Measurements from ENCODE around the gene TRIM58. TPM values are rescaled to one million over a fixed set of nuclear protein-coding genes. Genes with fewer than 3 reads are reported as not detected.

Gene TRIM58, protein sequence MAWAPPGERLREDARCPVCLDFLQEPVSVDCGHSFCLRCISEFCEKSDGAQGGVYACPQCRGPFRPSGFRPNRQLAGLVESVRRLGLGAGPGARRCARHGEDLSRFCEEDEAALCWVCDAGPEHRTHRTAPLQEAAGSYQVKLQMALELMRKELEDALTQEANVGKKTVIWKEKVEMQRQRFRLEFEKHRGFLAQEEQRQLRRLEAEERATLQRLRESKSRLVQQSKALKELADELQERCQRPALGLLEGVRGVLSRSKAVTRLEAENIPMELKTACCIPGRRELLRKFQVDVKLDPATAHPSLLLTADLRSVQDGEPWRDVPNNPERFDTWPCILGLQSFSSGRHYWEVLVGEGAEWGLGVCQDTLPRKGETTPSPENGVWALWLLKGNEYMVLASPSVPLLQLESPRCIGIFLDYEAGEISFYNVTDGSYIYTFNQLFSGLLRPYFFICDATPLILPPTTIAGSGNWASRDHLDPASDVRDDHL
- polyA plus RNA-seq = under 1 TPM in 1 of 2 donors, not detected in 1; 0.15 TPM

DNA sequence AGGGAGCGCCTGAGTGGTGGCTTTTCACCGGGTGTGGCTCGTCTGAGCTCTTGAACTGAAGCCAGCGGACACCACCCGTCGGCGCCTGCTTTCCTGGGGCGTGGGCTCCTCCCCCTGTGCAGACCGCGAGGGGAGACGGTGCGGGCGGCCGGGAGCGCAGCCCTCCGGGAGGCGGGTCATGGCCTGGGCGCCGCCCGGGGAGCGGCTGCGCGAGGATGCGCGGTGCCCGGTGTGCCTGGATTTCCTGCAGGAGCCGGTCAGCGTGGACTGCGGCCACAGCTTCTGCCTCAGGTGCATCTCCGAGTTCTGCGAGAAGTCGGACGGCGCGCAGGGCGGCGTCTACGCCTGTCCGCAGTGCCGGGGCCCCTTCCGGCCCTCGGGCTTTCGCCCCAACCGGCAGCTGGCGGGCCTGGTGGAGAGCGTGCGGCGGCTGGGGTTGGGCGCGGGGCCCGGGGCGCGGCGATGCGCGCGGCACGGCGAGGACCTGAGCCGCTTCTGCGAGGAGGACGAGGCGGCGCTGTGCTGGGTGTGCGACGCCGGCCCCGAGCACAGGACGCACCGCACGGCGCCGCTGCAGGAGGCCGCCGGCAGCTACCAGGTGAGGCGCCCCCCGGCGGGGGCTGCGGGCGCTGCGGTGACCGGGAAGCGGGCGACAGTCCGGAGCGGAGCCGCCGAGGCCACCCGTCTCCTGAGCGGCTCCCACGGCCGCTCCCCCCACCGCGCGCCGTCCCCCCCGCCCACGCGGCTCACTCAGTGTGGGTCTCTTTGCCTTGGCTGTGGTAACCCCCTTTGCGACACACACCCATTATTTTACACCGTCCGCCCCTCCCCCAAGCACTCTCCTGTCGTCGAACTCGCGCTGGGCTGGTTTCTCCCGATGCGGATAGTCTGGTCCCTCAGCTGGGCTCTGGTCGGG is at the start of gene TRIM58:
Gene TRIM58 (plus strand): TSS at position 119 of the 916 bp plus-strand sequence. CDS start 60 bp downstream, at position 179.
- WGBS, 2 donors = 5 to 10% methylated on average over 76 to 109 of the region's 109 CpGs
- H3K9me3 ChIP-seq (ENCODE audit: control insufficient read depth in 2 of 2, insufficient read depth in 1 of 2, low read depth in 1 of 2, low read length in 1 of 2) = peaks cover 6 to 9% of the 10 kb centered on the region in 2 donors

DNA sequence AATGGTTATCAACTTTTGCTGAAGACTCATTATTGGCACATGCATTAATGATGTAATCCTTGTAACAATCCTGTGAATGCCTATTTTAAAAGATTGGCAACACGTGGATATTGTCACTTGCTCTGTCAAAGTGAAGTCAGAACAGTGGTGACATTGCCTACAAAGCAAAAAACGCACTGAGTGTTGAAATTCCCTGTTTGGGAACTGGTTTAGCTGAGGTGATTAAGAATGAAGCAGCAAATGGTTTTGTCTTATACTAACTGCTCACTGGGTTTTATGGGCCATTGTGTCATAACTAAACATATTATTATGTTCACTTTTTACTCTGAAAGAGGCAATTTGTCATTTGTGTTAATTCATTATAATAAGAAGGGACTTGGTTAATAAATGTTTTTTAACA is 44.4 kb upstream of the TRIM58 start:
- Histone ChIP-seq H3K9me3 (ENCODE audit: control insufficient read depth in 2 of 2, insufficient read depth in 1 of 2, low read depth in 1 of 2, low read length in 1 of 2) (no peaks in the 10 kb centered on the region), H3K4me1 (ENCODE audit: control insufficient read depth in 2 of 2, insufficient read depth in 2 of 2, low read length in 1 of 2) (no peaks in the 10 kb centered on the region), H3K27me3 (ENCODE audit: control insufficient read depth in 1 of 2, insufficient read depth in 2 of 2, low read length in 2 of 2) (no peaks in the 10 kb centered on the region), H3K27ac (ENCODE audit: low read depth in 2 of 2, low read length in 1 of 2) (no peak overlapping the region), H3K36me3 (ENCODE audit: control insufficient read depth in 2 of 2, insufficient read depth in 2 of 2, low read length in 1 of 2) (no peaks in the 10 kb centered on the region), H3K4me3 (ENCODE audit: low read depth in 1 of 2, low read length in 2 of 2) (no peak overlapping the region)
- WGBS, 2 donors = 51 to 54% methylated on average over 2 of the region's 2 CpGs

More for the DNA sequence above, at the start of gene TRIM58:
- H3K36me3 ChIP-seq (ENCODE audit: control insufficient read depth in 2 of 2, insufficient read depth in 2 of 2, low read length in 1 of 2) = no peaks in the 10 kb centered on the region
- peaks cover 0 to 4% of the 10 kb centered on the region in 2 donors for H3K27me3 ChIP-seq (ENCODE audit: control insufficient read depth in 1 of 2, insufficient read depth in 2 of 2, low read length in 2 of 2)
- peaks cover 0 to 6% of the 10 kb centered on the region in 2 donors for H3K4me1 ChIP-seq (ENCODE audit: control insufficient read depth in 2 of 2, insufficient read depth in 2 of 2, low read length in 1 of 2)
- H3K27ac ChIP-seq (ENCODE audit: low read depth in 2 of 2, low read length in 1 of 2) = no peak within 1 kb of the TSS
- H3K4me3 ChIP-seq (ENCODE audit: low read depth in 1 of 2, low read length in 2 of 2) = peak within 1 kb of the TSS; percentile 26 to 35

DNA sequence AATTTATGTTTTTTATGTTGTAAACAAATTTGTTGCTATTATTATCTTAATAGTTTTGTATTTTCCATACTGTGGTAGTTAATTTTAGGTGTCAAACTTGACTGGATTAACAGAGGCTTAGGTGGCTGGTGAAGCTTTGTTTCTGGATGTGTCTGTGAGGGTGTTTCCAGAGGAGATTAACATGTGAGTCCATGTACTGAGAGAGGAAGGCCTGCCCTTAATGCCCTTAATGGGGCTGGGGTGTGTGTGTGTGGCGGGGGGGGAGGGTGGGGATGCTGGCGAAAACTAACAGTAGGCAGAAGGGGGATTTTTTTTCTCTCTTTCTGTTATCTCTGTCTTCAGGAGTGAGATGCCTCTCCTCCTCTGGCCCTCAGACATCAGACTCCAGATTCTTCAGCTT is 34.9 kb upstream of the TRIM58 start:
- H3K27ac ChIP-seq (ENCODE audit: low read depth in 2 of 2, low read length in 1 of 2) = no peak overlapping the region
- 39 to 65% methylated on average over 2 of the region's 2 CpGs for WGBS, 2 donors
- H3K9me3 ChIP-seq (ENCODE audit: control insufficient read depth in 2 of 2, insufficient read depth in 1 of 2, low read depth in 1 of 2, low read length in 1 of 2) = no peaks in the 10 kb centered on the region
- no peaks in the 10 kb centered on the region for H3K27me3 ChIP-seq (ENCODE audit: control insufficient read depth in 1 of 2, insufficient read depth in 2 of 2, low read length in 2 of 2)
- H3K4me3 ChIP-seq (ENCODE audit: low read depth in 1 of 2, low read length in 2 of 2) = no peak overlapping the region
- no peaks in the 10 kb centered on the region for H3K36me3 ChIP-seq (ENCODE audit: control insufficient read depth in 2 of 2, insufficient read depth in 2 of 2, low read length in 1 of 2)
- H3K4me1 ChIP-seq (ENCODE audit: control insufficient read depth in 2 of 2, insufficient read depth in 2 of 2, low read length in 1 of 2) = no peaks in the 10 kb centered on the region

DNA sequence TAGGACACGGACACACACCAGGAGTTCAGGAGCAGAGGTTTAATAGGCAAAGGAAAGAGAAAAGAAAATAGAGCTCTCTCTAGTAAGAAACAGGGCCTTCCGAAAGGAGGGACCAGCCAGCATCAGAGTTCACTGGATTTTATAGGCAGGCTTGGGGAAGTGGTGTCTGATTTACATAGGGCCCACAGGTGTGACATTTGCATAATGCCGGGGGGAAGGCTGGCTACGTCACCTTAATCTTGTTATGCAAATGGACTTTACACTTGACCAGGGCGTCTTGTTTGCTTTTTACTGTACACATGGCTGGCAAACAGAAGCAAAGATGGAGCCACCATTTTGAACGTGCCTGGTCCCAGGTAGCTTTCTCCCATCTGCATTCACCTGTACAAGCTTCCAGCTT is 33.0 kb upstream of the TRIM58 start, which contains the start of gene OR14A16:
Gene OR14A16 (minus strand): TSS at position 97 of the 400 bp plus-strand sequence. CDS start 8,390 bp downstream, outside the sequence.
- Histone ChIP-seq H3K27ac (ENCODE audit: low read depth in 2 of 2, low read length in 1 of 2) (no peak within 1 kb of the TSS), H3K9me3 (ENCODE audit: control insufficient read depth in 2 of 2, insufficient read depth in 1 of 2, low read depth in 1 of 2, low read length in 1 of 2) (no peaks in the 10 kb centered on the region), H3K27me3 (ENCODE audit: control insufficient read depth in 1 of 2, insufficient read depth in 2 of 2, low read length in 2 of 2) (no peaks in the 10 kb centered on the region), H3K4me3 (ENCODE audit: low read depth in 1 of 2, low read length in 2 of 2) (no peak within 1 kb of the TSS), H3K4me1 (ENCODE audit: control insufficient read depth in 2 of 2, insufficient read depth in 2 of 2, low read length in 1 of 2) (no peaks in the 10 kb centered on the region), H3K36me3 (ENCODE audit: control insufficient read depth in 2 of 2, insufficient read depth in 2 of 2, low read length in 1 of 2) (no peaks in the 10 kb centered on the region)
- WGBS, 2 donors = 47 to 49% methylated on average over 6 of the region's 6 CpGs

DNA sequence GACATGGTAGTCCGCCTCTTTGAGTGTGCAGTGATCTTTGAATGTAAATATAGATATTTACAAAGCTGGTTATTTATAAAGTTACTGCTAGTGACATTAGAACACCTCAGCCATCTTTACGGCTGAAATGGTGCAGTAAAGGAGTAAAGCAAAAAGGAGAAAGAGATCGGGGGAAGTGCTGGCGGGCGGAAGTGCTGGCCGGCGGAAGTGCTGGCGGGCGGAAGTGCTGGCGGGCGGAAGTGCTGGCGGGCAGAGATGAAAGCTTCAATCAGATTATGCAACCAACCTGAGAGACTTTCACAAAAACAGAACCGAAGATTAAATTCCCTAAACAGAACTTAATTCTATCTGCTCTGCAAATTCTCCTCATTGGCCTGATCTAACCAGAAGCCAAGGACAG is 31.6 kb upstream of the TRIM58 start:
- Histone ChIP-seq H3K9me3 (ENCODE audit: control insufficient read depth in 2 of 2, insufficient read depth in 1 of 2, low read depth in 1 of 2, low read length in 1 of 2) (no peaks in the 10 kb centered on the region), H3K27ac (ENCODE audit: low read depth in 2 of 2, low read length in 1 of 2) (no peak overlapping the region), H3K4me1 (ENCODE audit: control insufficient read depth in 2 of 2, insufficient read depth in 2 of 2, low read length in 1 of 2) (no peaks in the 10 kb centered on the region), H3K27me3 (ENCODE audit: control insufficient read depth in 1 of 2, insufficient read depth in 2 of 2, low read length in 2 of 2) (no peaks in the 10 kb centered on the region), H3K4me3 (ENCODE audit: low read depth in 1 of 2, low read length in 2 of 2) (no peak overlapping the region), H3K36me3 (ENCODE audit: control insufficient read depth in 2 of 2, insufficient read depth in 2 of 2, low read length in 1 of 2) (no peaks in the 10 kb centered on the region)
- 90 to 95% methylated on average over 13 of the region's 13 CpGs for WGBS, 2 donors

DNA sequence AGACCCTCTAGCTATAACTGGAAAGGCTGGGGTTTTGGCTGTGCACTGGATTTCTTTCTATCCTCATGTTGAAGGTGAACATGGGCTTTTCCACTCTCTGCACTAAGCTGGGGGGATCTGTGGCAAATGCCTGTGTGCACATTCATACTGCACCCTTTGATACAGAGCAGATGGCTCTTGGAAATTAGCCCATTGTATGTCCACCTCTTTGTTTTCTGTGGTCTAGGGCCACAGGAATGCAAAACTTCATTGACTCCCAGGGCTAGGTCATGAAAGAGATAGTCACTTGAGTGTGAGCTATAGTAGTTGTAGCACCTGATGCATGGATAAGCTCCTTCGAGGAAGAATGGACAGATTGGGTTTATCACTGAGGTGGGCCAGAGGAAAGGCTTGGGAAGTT is 27.3 kb upstream of the TRIM58 start:
- H3K27me3 ChIP-seq (ENCODE audit: control insufficient read depth in 1 of 2, insufficient read depth in 2 of 2, low read length in 2 of 2) = no peaks in the 10 kb centered on the region
- no peaks in the 10 kb centered on the region for H3K36me3 ChIP-seq (ENCODE audit: control insufficient read depth in 2 of 2, insufficient read depth in 2 of 2, low read length in 1 of 2)
- no peak overlapping the region for H3K27ac ChIP-seq (ENCODE audit: low read depth in 2 of 2, low read length in 1 of 2)
- H3K9me3 ChIP-seq (ENCODE audit: control insufficient read depth in 2 of 2, insufficient read depth in 1 of 2, low read depth in 1 of 2, low read length in 1 of 2) = peaks cover 0 to 2% of the 10 kb centered on the region in 2 donors
- H3K4me3 ChIP-seq (ENCODE audit: low read depth in 1 of 2, low read length in 2 of 2) = no peak overlapping the region
- H3K4me1 ChIP-seq (ENCODE audit: control insufficient read depth in 2 of 2, insufficient read depth in 2 of 2, low read length in 1 of 2) = no peaks in the 10 kb centered on the region
- WGBS, 2 donors = 20 to 69% methylated on average over 1 of the region's 1 CpG

DNA sequence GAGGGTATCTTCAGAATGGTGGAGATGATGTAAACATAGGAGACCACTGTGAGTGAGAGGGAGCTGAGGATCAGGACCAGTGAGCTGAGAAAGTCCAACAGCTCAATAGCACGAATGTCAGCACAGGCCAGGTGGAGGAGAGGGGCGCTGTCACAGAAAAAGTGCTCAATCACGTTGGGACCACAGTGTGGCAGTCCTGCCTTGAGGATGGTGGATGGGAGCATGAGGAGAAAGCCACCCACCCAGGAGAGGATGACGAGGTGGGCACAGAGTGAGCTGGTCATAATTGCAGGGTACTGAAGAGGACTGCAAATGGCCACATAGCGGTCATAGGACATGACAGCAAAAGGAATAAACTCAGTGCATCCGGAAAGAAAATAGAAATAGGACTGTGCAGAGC is 23.4 kb upstream of the TRIM58 start:
- Histone ChIP-seq H3K4me1 (ENCODE audit: control insufficient read depth in 2 of 2, insufficient read depth in 2 of 2, low read length in 1 of 2) (no peaks in the 10 kb centered on the region), H3K27me3 (ENCODE audit: control insufficient read depth in 1 of 2, insufficient read depth in 2 of 2, low read length in 2 of 2) (no peaks in the 10 kb centered on the region), H3K27ac (ENCODE audit: low read depth in 2 of 2, low read length in 1 of 2) (no peak overlapping the region), H3K36me3 (ENCODE audit: control insufficient read depth in 2 of 2, insufficient read depth in 2 of 2, low read length in 1 of 2) (no peaks in the 10 kb centered on the region), H3K9me3 (ENCODE audit: control insufficient read depth in 2 of 2, insufficient read depth in 1 of 2, low read depth in 1 of 2, low read length in 1 of 2) (peaks cover 0 to 2% of the 10 kb centered on the region in 2 donors), H3K4me3 (ENCODE audit: low read depth in 1 of 2, low read length in 2 of 2) (no peak overlapping the region)
- WGBS, 2 donors = 63 to 69% methylated on average over 6 of the region's 6 CpGs

DNA sequence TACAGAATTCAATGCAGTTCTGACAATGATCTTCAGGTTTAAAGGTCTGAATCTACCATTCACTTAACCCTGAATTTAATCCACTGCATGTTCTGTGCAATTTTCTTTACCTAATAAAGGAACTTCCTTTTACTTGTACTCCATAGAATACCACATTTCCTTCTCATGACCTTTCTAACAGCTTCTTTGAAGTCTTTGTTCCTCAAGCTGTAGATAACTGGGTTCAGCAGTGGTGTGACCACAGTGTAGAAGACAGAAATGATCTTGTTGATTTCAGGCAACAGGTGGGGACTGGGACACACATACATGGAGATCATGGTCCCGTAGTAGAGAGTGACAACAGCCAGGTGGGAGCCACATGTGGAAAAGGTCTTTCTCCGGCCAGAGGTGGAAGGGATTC is 16.2 kb upstream of the TRIM58 start:
- Histone ChIP-seq H3K27me3 (ENCODE audit: control insufficient read depth in 1 of 2, insufficient read depth in 2 of 2, low read length in 2 of 2) (no peaks in the 10 kb centered on the region), H3K9me3 (ENCODE audit: control insufficient read depth in 2 of 2, insufficient read depth in 1 of 2, low read depth in 1 of 2, low read length in 1 of 2) (peaks cover 3 to 5% of the 10 kb centered on the region in 2 donors)
- 73 to 82% methylated on average over 2 of the region's 2 CpGs for WGBS, 2 donors

DNA sequence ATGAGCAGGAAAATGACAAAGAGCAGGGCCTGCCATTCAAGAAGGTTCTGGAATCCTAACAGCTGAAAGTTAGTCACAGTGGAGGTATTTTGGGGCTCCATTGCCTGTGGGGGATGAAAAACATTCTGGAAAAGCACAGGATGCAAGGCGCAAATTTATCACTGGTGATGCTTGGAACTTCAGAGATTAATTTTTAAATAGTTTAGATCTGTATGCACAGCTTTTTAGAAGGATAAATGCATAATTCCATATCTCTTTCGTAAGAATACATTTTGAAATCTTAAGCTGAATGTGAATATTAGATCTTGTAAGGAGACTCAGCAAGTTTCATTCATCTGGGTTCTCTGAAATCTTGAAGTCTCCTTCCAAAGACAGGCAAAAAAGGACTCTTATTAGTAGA is 15.2 kb upstream of the TRIM58 start, which contains the start of gene OR11L1:
Gene OR11L1 (minus strand): TSS at position 101 of the 400 bp plus-strand sequence. CDS start 0 bp downstream, at position 101.
- H3K4me3 ChIP-seq (ENCODE audit: low read depth in 1 of 2, low read length in 2 of 2) = no peak within 1 kb of the TSS
- no peak within 1 kb of the TSS for H3K27ac ChIP-seq (ENCODE audit: low read depth in 2 of 2, low read length in 1 of 2)
- peaks cover 3 to 5% of the 10 kb centered on the region in 2 donors for H3K9me3 ChIP-seq (ENCODE audit: control insufficient read depth in 2 of 2, insufficient read depth in 1 of 2, low read depth in 1 of 2, low read length in 1 of 2)
- no peaks in the 10 kb centered on the region for H3K4me1 ChIP-seq (ENCODE audit: control insufficient read depth in 2 of 2, insufficient read depth in 2 of 2, low read length in 1 of 2)
- H3K27me3 ChIP-seq (ENCODE audit: control insufficient read depth in 1 of 2, insufficient read depth in 2 of 2, low read length in 2 of 2) = no peaks in the 10 kb centered on the region
- no peaks in the 10 kb centered on the region for H3K36me3 ChIP-seq (ENCODE audit: control insufficient read depth in 2 of 2, insufficient read depth in 2 of 2, low read length in 1 of 2)
- WGBS, 2 donors = 88 to 89% methylated on average over 2 of the region's 2 CpGs

More for the DNA sequence above, 16.2 kb upstream of the TRIM58 start:
- Histone ChIP-seq H3K4me3 (ENCODE audit: low read depth in 1 of 2, low read length in 2 of 2) (no peak overlapping the region), H3K4me1 (ENCODE audit: control insufficient read depth in 2 of 2, insufficient read depth in 2 of 2, low read length in 1 of 2) (no peaks in the 10 kb centered on the region), H3K36me3 (ENCODE audit: control insufficient read depth in 2 of 2, insufficient read depth in 2 of 2, low read length in 1 of 2) (no peaks in the 10 kb centered on the region), H3K27ac (ENCODE audit: low read depth in 2 of 2, low read length in 1 of 2) (no peak overlapping the region)

Measured in esophagus (tissue), 2 donors.